Measurements from ENCODE around the gene IGF2.

DNA sequence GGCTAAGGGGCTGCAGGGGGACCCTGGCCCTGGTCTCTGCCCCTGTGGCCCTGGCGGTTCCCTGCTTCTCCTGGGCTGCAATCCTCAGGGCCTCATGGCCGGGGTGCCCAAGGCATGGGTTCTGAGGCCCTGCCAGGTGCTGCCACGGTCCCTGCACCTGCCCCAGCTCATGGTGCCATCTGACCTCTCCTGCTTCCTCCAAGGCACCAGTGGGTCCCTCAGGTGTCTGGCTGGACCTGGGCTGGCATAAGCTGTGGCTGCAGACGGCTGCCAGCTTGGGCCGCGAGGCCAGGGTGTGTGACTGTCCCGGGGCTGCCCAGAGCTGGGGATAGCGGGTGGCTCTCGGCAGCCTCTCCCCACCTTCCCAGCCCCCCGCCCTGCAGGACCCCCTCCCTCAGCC, 19.8 kb upstream of the IGF2 start:
- TF ChIP-seq, protein P1, sequence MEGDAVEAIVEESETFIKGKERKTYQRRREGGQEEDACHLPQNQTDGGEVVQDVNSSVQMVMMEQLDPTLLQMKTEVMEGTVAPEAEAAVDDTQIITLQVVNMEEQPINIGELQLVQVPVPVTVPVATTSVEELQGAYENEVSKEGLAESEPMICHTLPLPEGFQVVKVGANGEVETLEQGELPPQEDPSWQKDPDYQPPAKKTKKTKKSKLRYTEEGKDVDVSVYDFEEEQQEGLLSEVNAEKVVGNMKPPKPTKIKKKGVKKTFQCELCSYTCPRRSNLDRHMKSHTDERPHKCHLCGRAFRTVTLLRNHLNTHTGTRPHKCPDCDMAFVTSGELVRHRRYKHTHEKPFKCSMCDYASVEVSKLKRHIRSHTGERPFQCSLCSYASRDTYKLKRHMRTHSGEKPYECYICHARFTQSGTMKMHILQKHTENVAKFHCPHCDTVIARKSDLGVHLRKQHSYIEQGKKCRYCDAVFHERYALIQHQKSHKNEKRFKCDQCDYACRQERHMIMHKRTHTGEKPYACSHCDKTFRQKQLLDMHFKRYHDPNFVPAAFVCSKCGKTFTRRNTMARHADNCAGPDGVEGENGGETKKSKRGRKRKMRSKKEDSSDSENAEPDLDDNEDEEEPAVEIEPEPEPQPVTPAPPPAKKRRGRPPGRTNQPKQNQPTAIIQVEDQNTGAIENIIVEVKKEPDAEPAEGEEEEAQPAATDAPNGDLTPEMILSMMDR (IDR thresholded peaks at IDR 0.05; ENCODE audit: insufficient read depth, low read depth, low read length), result no peak
- TF ChIP-seq EZH2 (IDR thresholded peaks at IDR 0.05; ENCODE audit: insufficient read depth, low read length), result no peak

Measured in astrocyte (in vitro differentiated cells and primary cell).